ENCODE measurements around the gene CHST1. TPM values are rescaled to one million over a fixed set of nuclear protein-coding genes. Genes with fewer than 3 reads are reported as not detected.

The CHST1 gene
- total and polyA plus RNA-seq, 10 of the 15 experiments (the other 5 are each of a cell fraction or from before 2014, with no cell fraction given): not detected

GRCh38 chr11:45662665-45663485 is 2.5 kb downstream of the CHST1 start:
- ATAC-seq: no peak
- in situ Hi-C loops (cut with MboI): no loop called here
- intact Hi-C loops (cut with micrococcal nuclease; ENCODE audit: unreplicated experiment): no loop called here
- FAIRE-seq: no peak
- ChIA-PET CTCF (interaction anchor here (1.5 kb wide), 1 partner anchor 8 kb away, joined by 5 read pairs; no protein-coding TSS in a partner anchor), SMC1A (ENCODE audit: uncharacterized antibody, unreplicated experiment) (no interaction called here), POLR2A (no interaction called here), RAD21 (ENCODE audit: unreplicated experiment) (no interaction called here)
- Histone ChIP-seq H4K20me1 (ENCODE audit: control insufficient read depth, insufficient read depth) (no peaks in the 10 kb centered on the region; the same call in 1 of the 2 replicates), H3K9me3 (replicated peaks; ENCODE audit: control insufficient read depth, insufficient read depth, low read length) (no peaks in the 10 kb centered on the region), H3K36me3 (ENCODE audit: control insufficient read depth in 2 of 2, insufficient read depth in 2 of 2, low read length in 1 of 2) (no peaks in the 10 kb centered on the region), H3K27me3 (replicated peaks in 1 of 2; ENCODE audit: control insufficient read depth in 2 of 2, insufficient read depth in 2 of 2, low read length in 1 of 2) (peaks cover 26 to 29% of the 10 kb centered on the region in 2 experiments), H3K4me2 (ENCODE audit: control insufficient read depth, insufficient read depth) (no peak overlapping the region), H3K4me3 (no peak overlapping the region), H3K27ac (ENCODE audit: control insufficient read depth, insufficient read depth) (no peak overlapping the region), H3K4me1 (ENCODE audit: control insufficient read depth, insufficient read depth, low read length) (no peaks in the 10 kb centered on the region; the same call in 1 of the 2 replicates), H3K79me2 (ENCODE audit: control insufficient read depth, insufficient read depth, low read length) (no peaks in the 10 kb centered on the region), H2AFZ (ENCODE audit: control insufficient read depth, low read depth, low read length) (no peak overlapping the region), H3K9ac (ENCODE audit: control insufficient read depth, insufficient read depth, low read length) (no peak overlapping the region)
- DNase-seq (ENCODE audit: low read depth, low spot score): no peak
- 47% methylated on average over 14 of the region's 14 CpGs for WGBS (ENCODE audit: insufficient coverage, insufficient replicate concordance, low lambda C conversion rate, missing lambda C conversion rate)
- no TSS peak for BruUV-seq (replicated peaks)
- no peak for TF ChIP-seq NFXL1 (IDR thresholded peaks at IDR 0.05; ENCODE audit: borderline replicate concordance)
- TF ChIP-seq ATF3 (IDR thresholded peaks at IDR 0.05; ENCODE audit: borderline replicate concordance, extremely low read depth, low read depth, low read length): no peak

DNA sequence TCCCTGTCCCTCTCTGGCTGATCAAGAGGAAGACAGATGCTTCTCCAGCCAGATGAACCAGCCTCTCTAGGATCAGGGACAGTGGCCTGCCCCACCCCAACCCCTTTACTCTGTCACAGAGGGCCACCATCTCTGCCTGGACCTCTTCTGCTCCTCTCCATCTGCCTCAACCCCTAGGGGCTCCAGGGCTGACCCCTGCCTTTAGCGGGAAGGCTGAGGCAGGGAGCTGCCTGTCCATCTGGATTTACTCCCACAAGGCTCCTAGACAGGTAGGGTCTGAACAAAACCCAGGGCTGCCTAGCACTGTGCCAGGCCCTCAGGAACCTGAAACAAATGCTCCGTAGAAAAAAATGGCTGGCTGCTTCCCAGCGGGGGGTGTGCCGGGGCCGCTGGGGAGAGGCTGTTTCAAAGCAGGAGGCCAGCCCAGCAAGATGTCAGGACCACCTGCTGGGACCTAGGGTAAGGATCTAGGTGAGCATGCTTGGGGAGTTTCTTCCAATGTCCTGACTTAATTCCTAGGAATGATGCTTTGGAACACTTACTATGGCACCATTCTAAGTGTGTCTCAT is 3.2 kb downstream of the CHST1 start:
- FAIRE-seq (no peak), ATAC-seq (no peak), DNase-seq (ENCODE audit: low read depth, low spot score) (no peak)
- Histone ChIP-seq H3K27me3 (replicated peaks in 1 of 2; ENCODE audit: control insufficient read depth in 2 of 2, insufficient read depth in 2 of 2, low read length in 1 of 2) (peaks cover 26 to 29% of the 10 kb centered on the region in 2 experiments), H3K9ac (ENCODE audit: control insufficient read depth, insufficient read depth, low read length) (no peak overlapping the region), H3K9me3 (replicated peaks; ENCODE audit: control insufficient read depth, insufficient read depth, low read length) (no peaks in the 10 kb centered on the region), H3K4me1 (ENCODE audit: control insufficient read depth, insufficient read depth, low read length) (no peaks in the 10 kb centered on the region; the same call in 1 of the 2 replicates), H3K79me2 (ENCODE audit: control insufficient read depth, insufficient read depth, low read length) (no peaks in the 10 kb centered on the region), H3K4me3 (no peak overlapping the region), H3K36me3 (ENCODE audit: control insufficient read depth in 2 of 2, insufficient read depth in 2 of 2, low read length in 1 of 2) (no peaks in the 10 kb centered on the region), H3K27ac (ENCODE audit: control insufficient read depth, insufficient read depth) (no peak overlapping the region), H3K4me2 (ENCODE audit: control insufficient read depth, insufficient read depth) (no peak overlapping the region), H4K20me1 (ENCODE audit: control insufficient read depth, insufficient read depth) (no peaks in the 10 kb centered on the region; the same call in 1 of the 2 replicates), H2AFZ (ENCODE audit: control insufficient read depth, low read depth, low read length) (no peak overlapping the region)
- RAD21 ChIA-PET (ENCODE audit: unreplicated experiment): no interaction called here
- SMC1A ChIA-PET (ENCODE audit: uncharacterized antibody, unreplicated experiment): no interaction called here
- intact Hi-C loops (cut with micrococcal nuclease; ENCODE audit: unreplicated experiment): no loop called here
- in situ Hi-C loops (cut with MboI): no loop called here
- POLR2A ChIA-PET: no interaction called here
- no TSS peak for BruUV-seq (replicated peaks)
- CTCF ChIA-PET: no interaction called here
- WGBS (ENCODE audit: insufficient coverage, insufficient replicate concordance, low lambda C conversion rate, missing lambda C conversion rate): 48% methylated on average over 5 of the region's 5 CpGs
- TF ChIP-seq, protein P1, sequence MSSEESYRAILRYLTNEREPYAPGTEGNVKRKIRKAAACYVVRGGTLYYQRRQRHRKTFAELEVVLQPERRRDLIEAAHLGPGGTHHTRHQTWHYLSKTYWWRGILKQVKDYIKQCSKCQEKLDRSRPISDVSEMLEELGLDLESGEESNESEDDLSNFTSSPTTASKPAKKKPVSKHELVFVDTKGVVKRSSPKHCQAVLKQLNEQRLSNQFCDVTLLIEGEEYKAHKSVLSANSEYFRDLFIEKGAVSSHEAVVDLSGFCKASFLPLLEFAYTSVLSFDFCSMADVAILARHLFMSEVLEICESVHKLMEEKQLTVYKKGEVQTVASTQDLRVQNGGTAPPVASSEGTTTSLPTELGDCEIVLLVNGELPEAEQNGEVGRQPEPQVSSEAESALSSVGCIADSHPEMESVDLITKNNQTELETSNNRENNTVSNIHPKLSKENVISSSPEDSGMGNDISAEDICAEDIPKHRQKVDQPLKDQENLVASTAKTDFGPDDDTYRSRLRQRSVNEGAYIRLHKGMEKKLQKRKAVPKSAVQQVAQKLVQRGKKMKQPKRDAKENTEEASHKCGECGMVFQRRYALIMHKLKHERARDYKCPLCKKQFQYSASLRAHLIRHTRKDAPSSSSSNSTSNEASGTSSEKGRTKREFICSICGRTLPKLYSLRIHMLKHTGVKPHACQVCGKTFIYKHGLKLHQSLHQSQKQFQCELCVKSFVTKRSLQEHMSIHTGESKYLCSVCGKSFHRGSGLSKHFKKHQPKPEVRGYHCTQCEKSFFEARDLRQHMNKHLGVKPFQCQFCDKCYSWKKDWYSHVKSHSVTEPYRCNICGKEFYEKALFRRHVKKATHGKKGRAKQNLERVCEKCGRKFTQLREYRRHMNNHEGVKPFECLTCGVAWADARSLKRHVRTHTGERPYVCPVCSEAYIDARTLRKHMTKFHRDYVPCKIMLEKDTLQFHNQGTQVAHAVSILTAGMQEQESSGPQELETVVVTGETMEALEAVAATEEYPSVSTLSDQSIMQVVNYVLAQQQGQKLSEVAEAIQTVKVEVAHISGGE (CRISPR knock-in tag; IDR thresholded peaks at IDR 0.05): no peak
- TF ChIP-seq CHD2 (IDR thresholded peaks at IDR 0.05; ENCODE audit: borderline replicate concordance, low read depth, low read length) (no peak), CTCF (IDR thresholded peaks at IDR 0.05 in 2 of 3, conservative IDR thresholded peaks at IDR 0.05 in 1 of 3; ENCODE audit: control insufficient read depth in 2 of 3, extremely low read depth in 1 of 3, insufficient read depth in 1 of 3, low read depth in 3 of 3, low read length in 3 of 3) (no peak), CBX5 (IDR thresholded peaks at IDR 0.05; ENCODE audit: low read depth) (no peak), FOS (IDR thresholded peaks at IDR 0.05; ENCODE audit: borderline replicate concordance, extremely low read depth, insufficient read length) (no peak), GATAD2B (conservative IDR thresholded peaks at IDR 0.05; ENCODE audit: low read depth) (no peak)
